Subcutaneous adipose tissue (tissue), 4 donors: ENCODE data around the gene SLC8A1. TPM values are rescaled to one million over a fixed set of nuclear protein-coding genes. Genes with fewer than 3 reads are reported as not detected.

Experiments used
- total RNA-seq, 4 donors: library from RNA; depleted of rRNA; stranded (reverse); fragments of >200 nt; gene quantifications; one replicate each; pipeline ENCODE4 v1.1.0, GENCODE V29; 2016
- TF ChIP-seq, protein P1 (sequence below): fragments of 450-650 bp; IDR thresholded peaks from one replicate; pipeline ENCODE4 v1.5.1; 2016; ENCODE audit warnings: low read depth, mild to moderate bottlenecking, control low read depth, antibody characterized with exemption, moderate library complexity

The SLC8A1 gene
- total RNA-seq, 4 donors from 2014 or later, result 7.5 to 32.5 (median 12.9) TPM

DNA sequence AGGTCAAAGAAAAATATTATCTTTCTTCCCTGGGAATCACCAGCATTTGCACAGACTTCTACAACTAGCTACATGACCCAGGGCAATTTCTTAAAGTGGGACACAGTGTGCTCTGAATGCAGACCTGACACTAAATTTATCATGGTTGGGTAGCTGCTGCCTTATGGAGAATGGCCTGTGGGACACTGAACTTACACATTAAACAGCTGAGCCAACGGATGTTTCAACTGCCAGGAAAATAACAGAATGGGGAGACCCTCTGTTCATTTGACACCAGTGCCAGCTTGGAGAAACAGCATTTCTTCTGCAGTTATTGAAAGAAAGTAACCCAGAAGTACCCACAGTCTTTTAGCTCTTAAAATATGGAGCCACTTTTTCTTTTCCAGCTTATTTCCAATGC, 54.1 kb downstream of the SLC8A1 start:
- TF ChIP-seq, protein P1, sequence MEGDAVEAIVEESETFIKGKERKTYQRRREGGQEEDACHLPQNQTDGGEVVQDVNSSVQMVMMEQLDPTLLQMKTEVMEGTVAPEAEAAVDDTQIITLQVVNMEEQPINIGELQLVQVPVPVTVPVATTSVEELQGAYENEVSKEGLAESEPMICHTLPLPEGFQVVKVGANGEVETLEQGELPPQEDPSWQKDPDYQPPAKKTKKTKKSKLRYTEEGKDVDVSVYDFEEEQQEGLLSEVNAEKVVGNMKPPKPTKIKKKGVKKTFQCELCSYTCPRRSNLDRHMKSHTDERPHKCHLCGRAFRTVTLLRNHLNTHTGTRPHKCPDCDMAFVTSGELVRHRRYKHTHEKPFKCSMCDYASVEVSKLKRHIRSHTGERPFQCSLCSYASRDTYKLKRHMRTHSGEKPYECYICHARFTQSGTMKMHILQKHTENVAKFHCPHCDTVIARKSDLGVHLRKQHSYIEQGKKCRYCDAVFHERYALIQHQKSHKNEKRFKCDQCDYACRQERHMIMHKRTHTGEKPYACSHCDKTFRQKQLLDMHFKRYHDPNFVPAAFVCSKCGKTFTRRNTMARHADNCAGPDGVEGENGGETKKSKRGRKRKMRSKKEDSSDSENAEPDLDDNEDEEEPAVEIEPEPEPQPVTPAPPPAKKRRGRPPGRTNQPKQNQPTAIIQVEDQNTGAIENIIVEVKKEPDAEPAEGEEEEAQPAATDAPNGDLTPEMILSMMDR, result no peak

DNA sequence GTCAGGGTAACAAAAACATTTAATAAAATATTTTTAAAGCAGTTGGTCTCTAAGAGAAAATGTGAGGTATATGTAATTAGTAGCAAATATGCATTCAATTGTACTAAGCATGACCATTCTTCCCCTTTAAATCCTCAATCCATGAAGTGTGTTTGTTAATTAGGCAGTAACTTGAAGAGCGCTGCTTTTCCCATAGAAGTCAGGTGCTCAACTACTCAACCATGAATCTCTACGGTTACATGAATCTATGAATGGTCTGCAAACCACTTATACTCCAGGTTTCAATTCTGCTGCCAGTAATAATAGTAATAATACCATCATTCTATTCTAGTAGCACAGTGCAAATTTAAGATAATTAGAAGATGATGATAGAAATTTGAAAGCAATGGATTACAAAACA, 55.8 kb downstream of the SLC8A1 start:
- TF ChIP-seq, protein P1, result no peak

DNA sequence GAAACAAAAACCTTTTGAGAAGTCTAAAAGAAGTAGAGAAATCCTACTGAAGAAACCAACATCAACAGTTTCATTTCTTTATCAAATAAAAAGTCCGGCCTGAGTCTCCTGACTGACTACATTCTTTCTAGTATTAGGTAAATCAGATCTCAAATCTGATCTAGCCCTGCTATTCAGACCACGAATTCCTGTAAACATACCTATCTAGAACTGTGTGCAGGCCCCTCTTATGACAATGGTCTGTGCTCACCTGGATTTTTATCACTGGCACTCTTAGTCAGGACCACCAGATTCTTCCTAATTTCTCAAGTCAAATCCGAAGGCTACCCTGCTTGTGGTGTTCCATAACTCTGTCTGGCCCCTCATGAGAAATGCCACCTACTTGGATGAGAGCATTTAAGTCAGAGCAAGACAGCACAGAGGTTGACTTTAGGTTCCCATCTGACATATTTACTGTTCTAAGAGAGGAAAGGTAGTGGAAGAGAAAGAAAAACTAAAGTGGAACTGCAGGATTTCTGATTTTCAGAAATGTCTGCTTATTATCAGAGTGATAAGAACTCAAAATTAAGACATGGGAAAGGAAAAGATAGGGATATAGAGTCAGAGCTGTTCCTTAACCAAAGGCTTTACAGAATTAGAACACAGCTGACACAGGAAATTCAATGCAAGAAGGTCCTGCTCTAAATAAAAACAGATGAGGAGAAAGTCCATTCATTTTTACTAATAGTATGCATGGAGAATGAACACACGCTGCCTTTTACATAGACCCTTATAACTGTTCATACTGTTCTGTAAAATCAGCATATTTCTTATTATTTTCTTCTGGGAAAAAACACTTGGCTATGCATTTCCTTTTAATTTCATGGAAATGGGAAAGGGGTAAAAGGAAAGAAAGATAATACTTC, 56.5 kb downstream of the SLC8A1 start:
- TF ChIP-seq, protein P1, result no peak

DNA sequence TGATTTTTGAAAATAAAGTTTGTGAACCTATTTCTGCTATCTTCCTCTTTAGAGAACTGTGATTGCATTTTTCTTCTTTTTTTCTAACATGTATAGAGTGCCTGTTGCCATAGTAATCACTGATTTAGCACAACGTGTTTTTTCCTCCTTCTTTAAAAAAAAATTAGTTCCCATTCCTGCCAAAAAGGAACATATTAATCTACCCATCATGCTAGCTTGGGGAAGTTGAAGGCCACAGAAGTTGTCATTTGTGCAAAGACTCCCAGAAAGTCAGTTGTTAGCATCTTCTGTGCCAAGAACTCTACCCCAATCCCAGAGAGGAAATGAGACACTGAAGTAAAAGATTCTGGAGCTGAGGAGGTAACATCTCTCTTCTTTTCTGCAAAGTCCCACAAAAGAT, 57.3 kb downstream of the SLC8A1 start:
- TF ChIP-seq, protein P1, result no peak

DNA sequence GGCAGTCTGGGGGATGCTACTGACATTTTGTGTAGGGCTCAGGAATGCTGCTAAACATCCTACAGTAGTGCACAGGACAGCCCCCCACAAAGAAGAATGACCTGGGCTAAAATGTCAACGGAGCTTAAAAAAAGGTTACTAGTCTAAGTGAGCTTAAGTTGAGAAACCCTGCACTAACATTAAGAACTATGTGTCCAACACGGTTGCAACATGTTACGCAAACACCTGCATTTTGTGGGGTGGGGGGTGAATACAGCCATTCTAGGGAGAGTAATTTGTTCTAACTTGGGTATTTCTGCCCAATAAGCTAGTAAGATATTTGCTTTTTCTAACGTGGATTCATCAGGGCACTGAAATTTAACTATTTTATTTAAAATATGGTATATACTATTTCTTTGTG, 57.9 kb downstream of the SLC8A1 start:
- TF ChIP-seq, protein P1, result no peak

DNA sequence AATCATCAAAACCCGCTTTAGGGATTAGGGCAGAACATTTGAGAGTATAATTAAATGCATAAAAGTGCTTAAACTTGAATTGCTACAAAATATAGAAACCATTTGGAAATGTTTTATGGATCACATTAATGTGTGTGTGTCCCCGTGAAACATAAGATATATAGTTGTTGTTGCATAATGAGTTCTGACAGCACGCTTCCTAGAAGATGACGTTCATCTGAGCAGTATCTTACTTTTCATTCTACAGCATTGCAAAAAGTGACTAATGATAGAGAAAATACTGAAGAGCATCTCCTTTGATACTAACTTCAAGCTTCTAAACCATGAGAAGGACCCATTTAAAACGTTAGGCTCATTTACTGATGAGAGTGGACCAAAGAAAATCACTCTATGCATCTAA, 63.7 kb downstream of the SLC8A1 start:
- TF ChIP-seq, protein P1, result no peak

DNA sequence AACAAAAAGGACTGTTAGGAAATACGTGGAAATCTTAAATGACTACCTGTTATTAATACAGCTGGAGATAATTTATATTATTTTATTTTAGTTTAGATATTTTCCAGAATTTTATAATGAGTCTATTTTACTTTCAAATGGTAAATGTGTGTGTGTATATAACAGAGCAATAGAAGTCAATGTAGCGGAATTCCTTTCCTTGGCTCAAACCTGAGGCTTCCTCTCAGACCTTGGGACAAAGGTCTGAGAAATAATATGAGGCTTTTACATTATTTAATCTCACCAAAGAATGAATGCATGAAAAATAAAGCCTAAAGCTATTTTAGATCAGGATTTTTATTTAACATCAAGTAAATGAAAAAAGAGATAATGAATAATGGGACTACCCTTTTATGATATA, 65.7 kb downstream of the SLC8A1 start:
- TF ChIP-seq, protein P1, result no peak
